ENCODE results near the gene ACTN4. TPM values are rescaled to one million over a fixed set of nuclear protein-coding genes. Genes with fewer than 3 reads are reported as not detected.

Gene ACTN4
- total and polyA plus RNA-seq, 12 donors, result 148 to 773 (median 558) TPM

DNA sequence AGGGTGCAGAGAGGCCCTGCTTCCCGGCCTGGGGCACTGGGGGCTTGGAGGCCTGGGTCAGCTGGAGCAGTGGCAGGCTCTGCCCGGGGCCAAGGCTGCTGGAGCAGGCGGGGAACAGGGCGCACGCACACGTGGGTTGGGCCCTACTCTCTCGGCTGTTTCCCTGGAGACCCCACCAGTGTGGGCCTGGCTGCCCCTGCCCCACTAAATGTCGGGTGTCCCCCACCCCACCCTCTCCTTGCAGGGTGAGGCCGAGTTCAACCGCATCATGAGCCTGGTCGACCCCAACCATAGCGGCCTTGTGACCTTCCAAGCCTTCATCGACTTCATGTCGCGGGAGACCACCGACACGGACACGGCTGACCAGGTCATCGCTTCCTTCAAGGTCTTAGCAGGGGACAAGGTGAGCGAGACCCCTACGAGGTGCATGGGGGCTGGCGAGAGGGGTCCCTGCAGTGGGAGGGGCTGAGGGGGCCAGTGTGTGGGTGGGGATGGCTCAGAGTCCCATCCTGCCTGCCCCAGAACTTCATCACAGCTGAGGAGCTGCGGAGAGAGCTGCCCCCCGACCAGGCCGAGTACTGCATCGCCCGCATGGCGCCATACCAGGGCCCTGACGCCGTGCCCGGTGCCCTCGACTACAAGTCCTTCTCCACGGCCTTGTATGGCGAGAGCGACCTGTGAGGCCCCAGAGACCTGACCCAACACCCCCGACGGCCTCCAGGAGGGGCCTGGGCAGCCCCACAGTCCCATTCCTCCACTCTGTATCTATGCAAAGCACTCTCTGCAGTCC lies 81.5 kb downstream of the ACTN4 start:
- peak in 5 of 7 donors; percentile 37 to 63 (median 43) for DNase-seq
- Histone ChIP-seq H3K4me1 (replicated peaks in 1 of 2) (peaks cover 24 to 29% of the 10 kb centered on the region in 2 donors), H3K4me3 (no peak overlapping the region), H3K9me3 (replicated peaks in 1 of 3) (no peaks in the 10 kb centered on the region), H3K27me3 (no peaks in the 10 kb centered on the region), H3K27ac (peak overlapping the region in 4 of 5 donors; percentile 53 to 87 (median 58)), H3K36me3 (replicated peaks in 1 of 2) (peaks cover 0 to 69% of the 10 kb centered on the region in 2 donors)
- TF ChIP-seq, protein P1, sequence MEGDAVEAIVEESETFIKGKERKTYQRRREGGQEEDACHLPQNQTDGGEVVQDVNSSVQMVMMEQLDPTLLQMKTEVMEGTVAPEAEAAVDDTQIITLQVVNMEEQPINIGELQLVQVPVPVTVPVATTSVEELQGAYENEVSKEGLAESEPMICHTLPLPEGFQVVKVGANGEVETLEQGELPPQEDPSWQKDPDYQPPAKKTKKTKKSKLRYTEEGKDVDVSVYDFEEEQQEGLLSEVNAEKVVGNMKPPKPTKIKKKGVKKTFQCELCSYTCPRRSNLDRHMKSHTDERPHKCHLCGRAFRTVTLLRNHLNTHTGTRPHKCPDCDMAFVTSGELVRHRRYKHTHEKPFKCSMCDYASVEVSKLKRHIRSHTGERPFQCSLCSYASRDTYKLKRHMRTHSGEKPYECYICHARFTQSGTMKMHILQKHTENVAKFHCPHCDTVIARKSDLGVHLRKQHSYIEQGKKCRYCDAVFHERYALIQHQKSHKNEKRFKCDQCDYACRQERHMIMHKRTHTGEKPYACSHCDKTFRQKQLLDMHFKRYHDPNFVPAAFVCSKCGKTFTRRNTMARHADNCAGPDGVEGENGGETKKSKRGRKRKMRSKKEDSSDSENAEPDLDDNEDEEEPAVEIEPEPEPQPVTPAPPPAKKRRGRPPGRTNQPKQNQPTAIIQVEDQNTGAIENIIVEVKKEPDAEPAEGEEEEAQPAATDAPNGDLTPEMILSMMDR (IDR thresholded peaks at IDR 0.05), result no peak
- TF ChIP-seq POLR2A (IDR thresholded peaks at IDR 0.05), result no peak
- 33 to 68% (median 63%) methylated on average over 2 to 37 of the region's 37 CpGs for WGBS, 4 donors
- intact Hi-C loops (cut with DNase I), result loop anchor here in 1 of 2 donors (5.0 kb wide), 1 partner anchor 118 kb away; the partner anchor contains the start of gene HNRNPL

GRCh38 chr19:38729653-38730469 lies 82.4 kb downstream of the ACTN4 start:
- peak; percentile 71 to 84 (median 78) for DNase-seq
- H3K27me3 ChIP-seq, result no peaks in the 10 kb centered on the region
- H3K36me3 ChIP-seq (replicated peaks in 1 of 2), result peaks cover 0 to 59% of the 10 kb centered on the region in 2 donors
- TF ChIP-seq, protein P1 (IDR thresholded peaks at IDR 0.05), result peak; percentile 60 to 83 (median 74)
- TF ChIP-seq POLR2A (IDR thresholded peaks at IDR 0.05), result no peak
- peaks cover 24 to 29% of the 10 kb centered on the region in 2 donors for H3K4me1 ChIP-seq (replicated peaks in 1 of 2)
- WGBS, 4 donors, result 70 to 79% (median 71%) methylated on average over 14 to 17 of the region's 17 CpGs
- no peak overlapping the region for H3K4me3 ChIP-seq
- H3K9me3 ChIP-seq (replicated peaks in 1 of 3), result no peaks in the 10 kb centered on the region
- H3K27ac ChIP-seq, result peak overlapping the region in 3 of 5 donors; percentile 57 to 87 (median 60)
- intact Hi-C loops (cut with DNase I), result loop anchor here (5.0 to 10.0 kb wide), 2 partner anchors 115 to 117 kb away; partner anchors contain the start of gene HNRNPL (in 2 of the 2)

DNA sequence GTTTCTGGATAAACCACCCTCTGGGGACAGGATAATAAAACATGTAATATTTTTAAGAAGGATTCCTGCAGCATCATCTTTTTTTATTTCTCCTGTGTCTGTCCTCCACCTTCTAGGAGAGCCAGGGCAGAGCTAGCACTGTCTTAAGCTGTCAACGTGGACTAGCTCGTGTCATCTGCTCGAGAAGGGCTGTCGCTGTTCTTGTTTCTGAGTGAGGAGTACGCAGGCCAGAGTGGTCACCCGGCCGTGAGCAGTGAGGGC lies 83.0 kb downstream of the ACTN4 start:
- Histone ChIP-seq H3K9me3 (replicated peaks in 1 of 3) (no peaks in the 10 kb centered on the region), H3K27me3 (no peaks in the 10 kb centered on the region), H3K4me1 (replicated peaks in 1 of 2) (peaks cover 24 to 29% of the 10 kb centered on the region in 2 donors), H3K27ac (peak overlapping the region in 2 of 5 donors; percentile 74 to 76), H3K36me3 (replicated peaks in 1 of 2) (peaks cover 0 to 54% of the 10 kb centered on the region in 2 donors), H3K4me3 (no peak overlapping the region)
- intact Hi-C loops (cut with DNase I), result loop anchor here in 1 of 2 donors (10.0 kb wide), 1 partner anchor 114 kb away; the partner anchor contains the start of gene HNRNPL
- DNase-seq, result no peak
- 88 to 93% (median 92%) methylated on average over 5 to 7 of the region's 7 CpGs for WGBS, 4 donors
- no peak for TF ChIP-seq POLR2A (IDR thresholded peaks at IDR 0.05)
- TF ChIP-seq, protein P1 (IDR thresholded peaks at IDR 0.05), result no peak
